Esophagus muscularis mucosa (tissue), 4 donors: ENCODE results near the gene SKA2.

Experiments
- EP300 ChIP-seq: sonication (generic); formaldehyde crosslinking; IDR thresholded peaks from one replicate; pipeline ENCODE4 v1.6.1; 2017; ENCODE audit warnings: antibody characterized with exemption
- POLR2A ChIP-seq: fragments of 450-650 bp; IDR thresholded peaks from one replicate; pipeline ENCODE4 v1.6.1; 2017; ENCODE audit warnings: antibody characterized with exemption, moderate library complexity, mild to moderate bottlenecking, low read depth
- TF ChIP-seq, protein P1 (sequence below), 3 experiments: fragments of 200-600 bp in 2 of 3; fragments of 450-650 bp in 1 of 3; sonication (generic) in 2 of 3; IDR thresholded peaks; one replicate each; pipeline ENCODE4 v1.5.1; 2017 to 2019; ENCODE audit warnings: antibody characterized with exemption in 3 of 3, mild to moderate bottlenecking in 2 of 3, moderate library complexity in 1 of 3

DNA sequence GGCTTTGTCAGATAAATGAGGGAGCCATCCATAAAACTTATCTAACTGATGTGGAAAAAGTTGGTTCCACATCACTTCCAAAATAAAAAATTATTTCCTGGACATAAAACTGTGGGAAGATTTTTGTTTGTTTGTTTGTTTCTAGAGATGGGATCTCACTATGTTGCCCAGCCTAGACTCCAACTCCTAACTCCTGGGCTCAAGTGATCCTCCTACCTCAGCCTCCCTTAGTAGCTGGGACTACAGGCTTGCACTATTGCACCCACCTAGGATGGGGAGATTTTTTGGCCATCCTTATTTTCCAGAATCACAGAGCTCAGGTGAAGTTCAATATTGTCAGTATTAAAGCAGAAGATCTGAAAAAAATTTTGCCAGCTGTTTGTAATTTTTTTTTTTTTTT is 31.0 kb upstream of the SKA2 start:
- TF ChIP-seq, protein P1, sequence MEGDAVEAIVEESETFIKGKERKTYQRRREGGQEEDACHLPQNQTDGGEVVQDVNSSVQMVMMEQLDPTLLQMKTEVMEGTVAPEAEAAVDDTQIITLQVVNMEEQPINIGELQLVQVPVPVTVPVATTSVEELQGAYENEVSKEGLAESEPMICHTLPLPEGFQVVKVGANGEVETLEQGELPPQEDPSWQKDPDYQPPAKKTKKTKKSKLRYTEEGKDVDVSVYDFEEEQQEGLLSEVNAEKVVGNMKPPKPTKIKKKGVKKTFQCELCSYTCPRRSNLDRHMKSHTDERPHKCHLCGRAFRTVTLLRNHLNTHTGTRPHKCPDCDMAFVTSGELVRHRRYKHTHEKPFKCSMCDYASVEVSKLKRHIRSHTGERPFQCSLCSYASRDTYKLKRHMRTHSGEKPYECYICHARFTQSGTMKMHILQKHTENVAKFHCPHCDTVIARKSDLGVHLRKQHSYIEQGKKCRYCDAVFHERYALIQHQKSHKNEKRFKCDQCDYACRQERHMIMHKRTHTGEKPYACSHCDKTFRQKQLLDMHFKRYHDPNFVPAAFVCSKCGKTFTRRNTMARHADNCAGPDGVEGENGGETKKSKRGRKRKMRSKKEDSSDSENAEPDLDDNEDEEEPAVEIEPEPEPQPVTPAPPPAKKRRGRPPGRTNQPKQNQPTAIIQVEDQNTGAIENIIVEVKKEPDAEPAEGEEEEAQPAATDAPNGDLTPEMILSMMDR (IDR thresholded peaks at IDR 0.05), result no peak
- TF ChIP-seq POLR2A (no peak), EP300 (no peak)
